Testis (tissue), 5 donors: ENCODE data around the gene CBLN4. TPM values are rescaled to one million over a fixed set of nuclear protein-coding genes. Genes with fewer than 3 reads are reported as not detected.
A peak's percentile ranks its signal among the peaks of the same experiment; 100 is the strongest.

Experiments used
- DNase-seq: peaks from one replicate; pipeline ENCODE4 v3.0.0-alpha.2; 2019
- H3K27ac ChIP-seq, 2 donors: fragments of 200-600 bp; sonication (generic); one replicate each; pipeline ENCODE4 v1.5.1; 2019
- H3K27me3 ChIP-seq: fragments of 200-600 bp; sonication (generic); one replicate; pipeline ENCODE4 v1.5.1; 2019
- H3K36me3 ChIP-seq: fragments of 200-600 bp; sonication (generic); one replicate; pipeline ENCODE4 v1.5.1; 2017; ENCODE audit warnings: low read depth; ENCODE audit errors: missing control alignments
- H3K4me1 ChIP-seq: fragments of 200-600 bp; sonication (generic); one replicate; pipeline ENCODE4 v1.5.1; 2019
- H3K4me3 ChIP-seq, 2 donors: fragments of 200-600 bp; sonication (generic); one replicate each; pipeline ENCODE4 v1.5.1; 2017 to 2019
- H3K9me3 ChIP-seq: fragments of 200-600 bp; sonication (generic); one replicate; pipeline ENCODE4 v1.5.1; 2017
- CTCF ChIP-seq, 3 experiments: fragments of 450-650 bp in 2 of 3; fragments of 200-600 bp in 1 of 3; sonication (generic) in 1 of 3; IDR thresholded peaks; one replicate each; pipeline ENCODE4 v1.5.1; 2016 to 2019; ENCODE audit warnings: antibody characterized with exemption in 3 of 3, mild to moderate bottlenecking in 2 of 3, moderate library complexity in 1 of 3
- POLR2A ChIP-seq: fragments of 450-650 bp; IDR thresholded peaks from one replicate; pipeline ENCODE4 v1.6.1; 2017; ENCODE audit warnings: antibody characterized with exemption, mild to moderate bottlenecking, moderate library complexity
- WGBS, 2 donors: methylation state at CpG; one replicate each; pipeline ENCODE4 v1.1.5; 2018; 5-methylcytosine and 5-hydroxymethylcytosine counted together
- intact Hi-C: fragments of 100-400 bp; cut with DNase I; formaldehyde crosslinking; loops from one replicate; pipeline ENCODE4 v1.15.1; 2023; ENCODE audit warnings: low total_unique reads
- long read RNA-seq, 2 donors: transcript quantifications; one replicate each; lab custom pipeline, GENCODE V29; 2026
- polyA plus RNA-seq: library from polyadenylated mRNA; stranded (reverse); fragments of 350-450 nt; fragmentation: Illumina TruSeq; extraction: RNeasy Lipid Tissue Mini Kit (QIAGEN cat#74804); gene quantifications from one replicate; pipeline ENCODE4 v1.2.3, GENCODE V29; 2014; ENCODE audit warnings: low read depth, low replicate concordance; ENCODE audit not compliant: insufficient read depth
- total RNA-seq, 2 donors: library from RNA; depleted of rRNA; stranded (reverse); fragments of >200 nt; gene quantifications; one replicate each; pipeline ENCODE4 v1.2.3, GENCODE V29; 2016

CBLN4 gene
- total RNA-seq (1 to 10 TPM; 3.1 to 3.4 TPM), polyA plus RNA-seq (6.0 TPM)
- long read RNA-seq, donor 1, transcript CBLN4-201 (3 exons, 3,024 nt) = major isoform, 10 of 10 reads
- long read RNA-seq, donor 1, partial matches to known transcripts = 0 of 10 reads
- long read RNA-seq, donor 1, other reads (novel, unspliced or antisense) = 0 of 10 reads
- long read RNA-seq, donor 2, partial matches to known transcripts = 0 of 4 reads
- long read RNA-seq, donor 2, other reads (novel, unspliced or antisense) = 0 of 4 reads

- H3K27me3 ChIP-seq = no peaks in the 10 kb centered on the region
- no peak for TF ChIP-seq CTCF (IDR thresholded peaks at IDR 0.05)
- TF ChIP-seq POLR2A = no peak
- WGBS, 2 donors = 2 to 3% methylated on average over 9 to 29 of the region's 29 CpGs
- peak within 1 kb of the TSS; percentile 40 for H3K4me3 ChIP-seq
- H3K9me3 ChIP-seq = no peaks in the 10 kb centered on the region
- intact Hi-C loops = no loop called here
- no peaks in the 10 kb centered on the region for H3K36me3 ChIP-seq
- no peak for DNase-seq
- no peaks in the 10 kb centered on the region for H3K4me1 ChIP-seq
- H3K27ac ChIP-seq = no peak within 1 kb of the TSS
Measured at GRCh38 chr20:56005389-56005715, at the start of gene CBLN4. CBLN4 (minus strand) TSS chr20:56005519; CDS start chr20:56004171, 1,348 bp downstream.

- intact Hi-C loops = no loop called here
- no peak overlapping the region for H3K27ac ChIP-seq
- H3K4me3 ChIP-seq = no peak overlapping the region
- TF ChIP-seq POLR2A (no peak), CTCF (IDR thresholded peaks at IDR 0.05) (no peak)
- H3K4me1 ChIP-seq = no peaks in the 10 kb centered on the region
- H3K27me3 ChIP-seq = no peaks in the 10 kb centered on the region
- H3K9me3 ChIP-seq = no peaks in the 10 kb centered on the region
- no peaks in the 10 kb centered on the region for H3K36me3 ChIP-seq
- DNase-seq = no peak
- 64 to 89% methylated on average over 6 of the region's 6 CpGs for WGBS, 2 donors
Measured at GRCh38 chr20:56043227-56043626, 37.9 kb upstream of the CBLN4 start.

- Histone ChIP-seq H3K27ac (no peak overlapping the region), H3K27me3 (no peaks in the 10 kb centered on the region), H3K9me3 (no peaks in the 10 kb centered on the region), H3K36me3 (no peaks in the 10 kb centered on the region), H3K4me1 (no peaks in the 10 kb centered on the region), H3K4me3 (no peak overlapping the region)
- intact Hi-C loops = no loop called here
- WGBS, 2 donors = 62 to 64% methylated on average over 3 of the region's 3 CpGs
- TF ChIP-seq CTCF (IDR thresholded peaks at IDR 0.05) (no peak), POLR2A (no peak)
- no peak for DNase-seq
Measured at GRCh38 chr20:56032251-56032650, 26.9 kb upstream of the CBLN4 start.

GRCh38 chr20:56018716-56019115 lies 13.4 kb upstream of the CBLN4 start:
- TF ChIP-seq POLR2A (no peak), CTCF (IDR thresholded peaks at IDR 0.05) (no peak)
- no peak overlapping the region for H3K27ac ChIP-seq
- H3K9me3 ChIP-seq = no peaks in the 10 kb centered on the region
- WGBS, 2 donors = 67 to 78% methylated on average over 2 of the region's 2 CpGs
- no peaks in the 10 kb centered on the region for H3K27me3 ChIP-seq
- intact Hi-C loops = no loop called here
- H3K4me1 ChIP-seq = no peaks in the 10 kb centered on the region
- DNase-seq = no peak
- H3K36me3 ChIP-seq = no peaks in the 10 kb centered on the region
- no peak overlapping the region for H3K4me3 ChIP-seq

GRCh38 chr20:56018194-56018593 lies 12.9 kb upstream of the CBLN4 start:
- DNase-seq = no peak
- intact Hi-C loops = no loop called here
- no peaks in the 10 kb centered on the region for H3K27me3 ChIP-seq
- no peak overlapping the region for H3K27ac ChIP-seq
- H3K9me3 ChIP-seq = no peaks in the 10 kb centered on the region
- TF ChIP-seq POLR2A = no peak
- no peak overlapping the region for H3K4me3 ChIP-seq
- no peaks in the 10 kb centered on the region for H3K4me1 ChIP-seq
- WGBS, 2 donors = 74 to 77% methylated on average over 3 of the region's 3 CpGs
- no peaks in the 10 kb centered on the region for H3K36me3 ChIP-seq
